NT2/D1 (cell line): ENCODE data around the gene PKDCC.

Source experiments
- SUZ12 ChIP-seq: IDR thresholded peaks from 2 replicates; pipeline ENCODE4 v1.6.1; 2011; ENCODE audit not compliant: insufficient read length, insufficient read depth; ENCODE audit errors: extremely low read depth
- YY1 ChIP-seq: IDR thresholded peaks from 2 replicates; pipeline ENCODE4 v1.6.1; 2011; ENCODE audit not compliant: insufficient read length, insufficient read depth

DNA sequence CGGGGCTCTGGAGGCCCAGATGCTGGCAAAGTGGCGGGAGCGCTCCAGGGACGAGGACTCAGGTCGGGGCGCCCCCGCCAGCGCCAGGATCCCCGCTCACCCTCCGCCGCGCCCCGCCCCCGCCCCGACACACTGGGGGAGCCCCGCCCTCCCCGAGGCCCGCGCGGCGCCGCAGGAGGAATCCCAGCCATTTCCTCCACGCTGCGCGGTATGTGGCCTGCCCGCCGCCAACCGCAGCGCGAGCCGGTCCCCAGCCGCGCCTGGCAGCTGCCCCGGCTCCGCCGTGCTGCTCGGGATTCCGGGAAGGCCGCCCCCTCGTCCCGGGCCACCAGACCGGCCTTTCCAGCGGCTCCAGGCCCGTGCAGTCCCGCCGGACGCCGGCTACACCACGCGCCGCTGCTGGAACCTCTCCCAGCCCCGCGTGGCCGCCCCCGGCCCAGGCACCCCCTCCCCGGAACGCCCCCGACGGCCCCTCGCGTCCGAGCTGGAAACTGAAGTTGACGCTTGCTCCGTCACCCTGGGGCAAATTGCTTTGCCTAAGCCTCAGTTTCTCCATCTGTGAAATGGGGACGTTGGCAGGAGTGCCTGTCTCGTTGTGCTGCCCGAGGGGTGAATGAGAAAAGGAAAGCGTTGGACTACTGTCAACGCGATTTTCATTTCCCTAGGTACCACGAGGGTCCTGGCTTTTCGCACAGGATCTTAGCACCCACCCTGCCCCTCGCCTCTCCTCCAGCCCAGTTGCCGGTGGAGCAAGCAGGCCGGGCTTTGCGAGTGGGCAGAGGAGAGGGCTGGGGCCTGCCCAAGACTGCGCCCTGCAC, 53.6 kb downstream of the PKDCC start:
- TF ChIP-seq SUZ12 (no peak), YY1 (no peak)
